GM12864 (cell line): Measurements from ENCODE around the gene COBL.

Experiments used
- DNase-seq: peaks from one replicate; pipeline ENCODE4 v3.0.0-alpha.2; 2011; ENCODE audit warnings: low read depth
- H3K4me3 ChIP-seq: 2 replicates; pipeline ENCODE4 v1.5.1; 2011; ENCODE audit warnings: mild to moderate bottlenecking, low read depth, low read length, control low read depth
- TF ChIP-seq, protein P1 (sequence below): IDR thresholded peaks from 2 replicates; pipeline ENCODE4 v1.5.1; 2011; ENCODE audit warnings: low read depth, mild to moderate bottlenecking, moderate library complexity, low read length, control low read depth, inconsistent platforms; ENCODE audit errors: missing control alignments

COBL gene

DNA sequence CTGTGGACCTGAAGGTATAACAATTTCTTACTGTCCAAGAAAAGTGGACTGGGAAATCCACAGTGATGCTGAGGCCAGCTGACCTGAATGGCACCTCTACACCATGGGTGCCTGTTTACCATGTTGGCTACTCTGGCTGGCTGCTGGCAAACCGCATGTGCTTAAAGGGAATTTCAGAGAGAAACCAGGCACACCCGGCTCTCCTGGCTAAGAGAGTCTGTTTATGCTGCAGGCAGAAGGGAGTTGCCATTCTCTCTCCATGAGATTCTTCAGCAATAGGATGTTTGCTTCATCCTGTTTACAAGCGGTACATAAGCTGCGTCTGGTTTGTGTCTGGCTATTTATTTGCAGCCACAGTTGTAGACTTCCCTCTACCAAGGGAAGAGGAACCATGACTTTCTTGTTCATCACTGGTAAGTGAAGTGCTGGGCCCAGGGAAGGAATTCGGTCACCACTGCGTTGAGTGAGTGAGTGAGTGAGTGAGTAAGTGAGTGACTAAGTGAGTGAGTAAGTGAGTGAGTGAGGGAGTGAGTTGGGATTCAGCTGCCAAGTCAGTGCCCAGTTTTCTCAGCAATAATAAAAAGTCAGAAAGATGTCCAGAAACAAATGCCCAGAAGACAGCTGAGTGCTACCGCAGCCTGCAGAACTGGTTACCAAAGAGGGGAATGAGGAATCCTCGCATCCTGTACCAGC lies 90.4 kb downstream of the COBL start:
- H3K4me3 ChIP-seq: no peak overlapping the region
- TF ChIP-seq, protein P1, sequence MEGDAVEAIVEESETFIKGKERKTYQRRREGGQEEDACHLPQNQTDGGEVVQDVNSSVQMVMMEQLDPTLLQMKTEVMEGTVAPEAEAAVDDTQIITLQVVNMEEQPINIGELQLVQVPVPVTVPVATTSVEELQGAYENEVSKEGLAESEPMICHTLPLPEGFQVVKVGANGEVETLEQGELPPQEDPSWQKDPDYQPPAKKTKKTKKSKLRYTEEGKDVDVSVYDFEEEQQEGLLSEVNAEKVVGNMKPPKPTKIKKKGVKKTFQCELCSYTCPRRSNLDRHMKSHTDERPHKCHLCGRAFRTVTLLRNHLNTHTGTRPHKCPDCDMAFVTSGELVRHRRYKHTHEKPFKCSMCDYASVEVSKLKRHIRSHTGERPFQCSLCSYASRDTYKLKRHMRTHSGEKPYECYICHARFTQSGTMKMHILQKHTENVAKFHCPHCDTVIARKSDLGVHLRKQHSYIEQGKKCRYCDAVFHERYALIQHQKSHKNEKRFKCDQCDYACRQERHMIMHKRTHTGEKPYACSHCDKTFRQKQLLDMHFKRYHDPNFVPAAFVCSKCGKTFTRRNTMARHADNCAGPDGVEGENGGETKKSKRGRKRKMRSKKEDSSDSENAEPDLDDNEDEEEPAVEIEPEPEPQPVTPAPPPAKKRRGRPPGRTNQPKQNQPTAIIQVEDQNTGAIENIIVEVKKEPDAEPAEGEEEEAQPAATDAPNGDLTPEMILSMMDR: no peak
- no peak for DNase-seq

DNA sequence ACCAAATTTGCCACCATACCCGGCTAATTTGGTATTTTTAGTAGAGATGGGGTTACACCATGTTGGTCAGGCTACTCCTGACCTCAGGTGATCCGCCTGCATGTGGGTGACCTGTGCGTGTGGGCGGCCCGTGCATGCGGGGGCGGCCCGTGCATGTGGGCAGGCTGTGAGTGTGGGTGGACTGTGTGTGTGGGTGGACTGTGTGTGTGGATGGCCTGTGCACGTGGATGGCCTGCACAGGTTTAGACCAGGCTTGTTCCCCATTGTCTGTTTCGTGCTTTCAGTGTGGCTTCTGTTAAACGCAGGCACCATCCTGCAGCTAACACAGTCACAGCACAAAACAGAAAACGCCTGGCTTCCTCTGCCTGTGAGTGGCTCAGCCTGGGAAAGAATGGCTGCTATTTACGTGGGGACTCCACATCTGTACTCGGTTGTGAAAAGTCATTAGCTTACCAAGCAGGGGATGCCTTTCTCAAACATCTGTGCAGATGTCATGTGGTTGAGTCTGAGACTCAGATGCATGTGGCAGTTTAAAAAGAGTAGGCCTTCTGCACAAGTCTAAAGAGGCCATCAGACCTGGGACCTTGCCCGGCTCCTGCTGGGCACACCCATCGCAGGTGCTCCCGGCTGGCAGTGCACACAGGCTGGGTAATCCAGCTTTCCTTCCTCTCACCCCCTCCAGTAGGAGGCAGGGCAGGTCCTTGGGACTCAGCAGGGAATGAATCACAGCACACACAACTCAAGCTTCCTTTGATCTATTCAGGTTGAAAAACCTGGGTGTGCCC lies 91.6 kb downstream of the COBL start:
- TF ChIP-seq, protein P1: no peak
- H3K4me3 ChIP-seq: no peak overlapping the region
- no peak for DNase-seq

DNA sequence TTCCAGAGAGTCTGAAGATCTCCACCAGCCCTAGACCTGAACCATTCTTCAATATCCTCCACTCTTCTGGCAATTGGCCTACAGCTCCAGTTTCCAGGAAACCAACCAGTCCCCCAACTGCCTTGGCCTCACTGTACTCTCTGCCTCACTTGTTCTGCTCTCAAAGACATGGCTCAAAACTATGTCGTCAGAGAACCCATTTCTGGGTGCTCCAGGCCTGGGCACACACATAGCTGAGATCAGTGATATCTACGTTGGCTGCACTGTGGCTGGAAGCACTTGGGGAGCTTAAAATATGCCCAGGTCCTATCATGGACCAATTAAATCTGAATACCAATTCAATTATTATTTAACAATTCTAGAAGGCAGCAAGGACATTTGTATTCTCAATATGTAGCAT lies 93.1 kb downstream of the COBL start:
- H3K4me3 ChIP-seq: no peak overlapping the region
- DNase-seq: no peak
- TF ChIP-seq, protein P1: no peak

DNA sequence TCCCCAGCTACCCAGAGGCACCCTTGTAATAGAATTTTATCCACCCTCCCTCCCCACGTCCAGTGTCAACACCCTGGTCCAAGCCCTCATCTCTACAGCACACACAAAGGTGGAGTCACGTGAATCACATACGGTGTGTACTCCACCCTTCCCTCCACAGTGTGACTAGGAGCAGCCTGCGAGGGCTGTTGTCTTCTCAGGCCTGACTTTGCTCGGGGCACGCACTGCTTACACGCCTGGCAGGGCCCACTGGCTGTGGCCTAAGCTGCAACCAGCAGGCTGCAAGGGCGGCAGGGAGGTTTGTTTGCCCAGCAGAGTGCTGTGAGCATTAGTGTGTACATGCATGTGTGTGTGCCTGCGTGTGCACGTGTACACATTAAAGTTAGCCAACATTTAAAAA lies 93.7 kb downstream of the COBL start:
- TF ChIP-seq, protein P1: no peak
- DNase-seq: no peak
- H3K4me3 ChIP-seq: no peak overlapping the region

DNA sequence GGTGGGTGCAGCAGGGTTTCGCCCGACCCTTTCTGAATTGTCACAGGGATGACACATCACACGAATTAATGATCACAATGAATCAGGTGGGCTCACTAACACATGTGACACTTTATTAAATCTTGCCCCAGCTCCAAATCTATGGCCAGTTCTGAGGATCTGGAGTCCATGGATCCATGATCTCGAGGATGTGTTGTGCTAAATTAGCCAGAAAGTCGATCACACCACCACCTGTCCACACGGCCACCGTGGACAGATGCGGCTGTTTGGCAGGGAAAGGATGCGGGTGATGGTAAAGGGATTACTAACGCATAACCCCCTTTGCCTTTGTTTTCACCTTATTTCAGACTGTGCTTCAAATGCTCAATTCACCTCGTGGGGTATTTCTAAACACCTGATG lies 96.4 kb downstream of the COBL start:
- TF ChIP-seq, protein P1: no peak
- H3K4me3 ChIP-seq: no peak overlapping the region
- DNase-seq: no peak

DNA sequence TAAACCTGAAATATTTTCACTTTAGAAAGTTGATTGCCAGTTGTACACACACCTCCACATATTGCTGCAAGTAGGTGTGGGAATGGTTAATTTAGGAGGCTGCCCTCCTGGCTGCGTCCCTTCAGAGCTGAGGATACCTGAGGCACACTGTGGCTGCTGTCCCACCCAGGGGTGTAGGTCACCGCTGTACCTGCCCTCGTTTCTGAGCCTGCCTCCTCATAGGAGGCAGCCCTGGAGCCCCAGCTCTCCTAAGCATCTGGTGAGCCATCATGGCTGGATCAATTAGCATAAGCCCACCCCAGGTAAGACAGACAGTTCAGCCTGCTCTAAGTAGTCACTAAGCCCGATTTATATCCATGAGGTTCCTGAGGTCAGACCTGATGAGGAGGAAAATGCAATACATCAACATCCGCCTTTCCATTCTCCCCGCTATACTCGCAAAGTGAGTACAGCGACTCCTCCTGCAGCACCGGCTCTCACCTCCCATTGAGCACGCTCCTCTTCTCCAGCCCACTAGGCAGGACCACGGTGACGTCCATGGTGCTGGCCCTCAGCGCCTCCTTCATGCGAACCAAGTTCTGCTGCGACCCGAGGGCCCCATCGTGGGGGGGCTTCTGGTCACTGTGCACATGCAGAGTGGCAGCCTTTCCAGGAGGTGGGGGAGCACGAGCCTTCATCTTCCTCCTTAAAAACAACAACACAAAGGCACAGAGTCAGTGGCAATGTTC lies 97.2 kb downstream of the COBL start:
- no peak for DNase-seq
- no peak overlapping the region for H3K4me3 ChIP-seq
- TF ChIP-seq, protein P1: no peak
